ENCODE data around the gene ADPRM.

DNA sequence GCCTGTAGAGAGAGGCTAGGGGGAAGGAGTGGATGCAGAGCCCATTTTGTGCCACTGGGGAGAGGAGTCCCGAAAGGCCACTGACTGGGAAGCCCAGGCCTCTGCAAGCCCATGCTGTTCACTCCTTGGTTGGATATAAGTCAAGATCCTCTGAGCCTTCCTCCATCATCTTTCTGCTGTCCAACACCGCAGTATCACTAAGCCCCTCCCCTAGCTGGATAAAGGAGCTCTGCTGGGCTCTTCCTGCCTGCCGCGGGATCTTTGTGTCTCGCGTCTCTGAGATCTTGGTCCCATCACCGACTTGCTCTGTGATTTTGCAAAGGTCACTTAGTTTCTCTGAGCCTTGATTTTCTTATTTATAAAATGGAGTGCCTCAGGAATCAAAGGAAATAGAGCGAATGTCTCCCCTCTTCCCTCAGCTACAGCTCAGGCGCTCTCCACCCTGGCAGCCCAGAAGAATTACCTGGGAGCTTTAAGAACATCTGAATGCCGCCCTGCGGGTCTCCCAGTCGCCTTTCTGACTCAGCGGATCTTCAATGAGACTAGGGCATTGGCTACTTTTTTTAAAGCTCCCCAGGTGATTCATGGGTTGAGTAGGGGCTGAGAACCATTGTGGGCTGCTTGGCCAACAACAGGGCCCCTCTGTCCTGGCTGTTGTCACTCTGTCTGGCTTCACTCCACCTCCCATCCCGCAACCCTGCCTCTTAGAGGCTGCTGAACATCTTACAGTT, 57.6 kb downstream of the ADPRM start:
- TF ChIP-seq, protein P1, sequence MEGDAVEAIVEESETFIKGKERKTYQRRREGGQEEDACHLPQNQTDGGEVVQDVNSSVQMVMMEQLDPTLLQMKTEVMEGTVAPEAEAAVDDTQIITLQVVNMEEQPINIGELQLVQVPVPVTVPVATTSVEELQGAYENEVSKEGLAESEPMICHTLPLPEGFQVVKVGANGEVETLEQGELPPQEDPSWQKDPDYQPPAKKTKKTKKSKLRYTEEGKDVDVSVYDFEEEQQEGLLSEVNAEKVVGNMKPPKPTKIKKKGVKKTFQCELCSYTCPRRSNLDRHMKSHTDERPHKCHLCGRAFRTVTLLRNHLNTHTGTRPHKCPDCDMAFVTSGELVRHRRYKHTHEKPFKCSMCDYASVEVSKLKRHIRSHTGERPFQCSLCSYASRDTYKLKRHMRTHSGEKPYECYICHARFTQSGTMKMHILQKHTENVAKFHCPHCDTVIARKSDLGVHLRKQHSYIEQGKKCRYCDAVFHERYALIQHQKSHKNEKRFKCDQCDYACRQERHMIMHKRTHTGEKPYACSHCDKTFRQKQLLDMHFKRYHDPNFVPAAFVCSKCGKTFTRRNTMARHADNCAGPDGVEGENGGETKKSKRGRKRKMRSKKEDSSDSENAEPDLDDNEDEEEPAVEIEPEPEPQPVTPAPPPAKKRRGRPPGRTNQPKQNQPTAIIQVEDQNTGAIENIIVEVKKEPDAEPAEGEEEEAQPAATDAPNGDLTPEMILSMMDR (IDR thresholded peaks at IDR 0.05): no peak
- no peak for TF ChIP-seq ZFX (IDR thresholded peaks at IDR 0.05; ENCODE audit: borderline replicate concordance)
